ENCODE data around the gene UMOD. TPM values are rescaled to one million over a fixed set of nuclear protein-coding genes. Genes with fewer than 3 reads are reported as not detected.

The UMOD gene
- total RNA-seq, 1 experiment from 2014 or later: not detected

- Histone ChIP-seq H4K20me1 (ENCODE audit: insufficient read depth) (no peaks in the 10 kb centered on the region), H3K9me2 (ENCODE audit: insufficient read depth) (no peaks in the 10 kb centered on the region), H3K4me1 (replicated peaks; ENCODE audit: insufficient read depth) (no peaks in the 10 kb centered on the region), H2AFZ (no peak overlapping the region), H3F3A (ENCODE audit: insufficient read depth, low read depth) (no peaks in the 10 kb centered on the region), H3K4me3 (no peak overlapping the region), H3K9me3 (ENCODE audit: insufficient read depth, low read depth) (no peaks in the 10 kb centered on the region; the same call in 1 of the 2 replicates), H3K27me3 (ENCODE audit: insufficient read depth, low read depth) (peaks cover 6% of the 10 kb centered on the region; the same call in 1 of the 2 replicates), H3K79me2 (ENCODE audit: low read depth) (no peaks in the 10 kb centered on the region), H3K27ac (no peak overlapping the region), H3K36me3 (ENCODE audit: low read depth) (no peaks in the 10 kb centered on the region), H3K4me2 (no peak overlapping the region)
- intact Hi-C loops (cut with micrococcal nuclease; ENCODE audit: unreplicated experiment): no loop called here
- no TSS peak for BruUV-seq (replicated peaks)
- ChIA-PET CTCF (no interaction called here), POLR2A (ENCODE audit: unreplicated experiment) (no interaction called here)
- DNase-seq: no peak
- no peak for TF ChIP-seq EZH2 (IDR thresholded peaks at IDR 0.05; ENCODE audit: low read depth)
- no peak for TF ChIP-seq CTCF (conservative IDR thresholded peaks at IDR 0.05)
Measured at GRCh38 chr16:20308801-20309590, 43.5 kb downstream of the UMOD start.

DNA sequence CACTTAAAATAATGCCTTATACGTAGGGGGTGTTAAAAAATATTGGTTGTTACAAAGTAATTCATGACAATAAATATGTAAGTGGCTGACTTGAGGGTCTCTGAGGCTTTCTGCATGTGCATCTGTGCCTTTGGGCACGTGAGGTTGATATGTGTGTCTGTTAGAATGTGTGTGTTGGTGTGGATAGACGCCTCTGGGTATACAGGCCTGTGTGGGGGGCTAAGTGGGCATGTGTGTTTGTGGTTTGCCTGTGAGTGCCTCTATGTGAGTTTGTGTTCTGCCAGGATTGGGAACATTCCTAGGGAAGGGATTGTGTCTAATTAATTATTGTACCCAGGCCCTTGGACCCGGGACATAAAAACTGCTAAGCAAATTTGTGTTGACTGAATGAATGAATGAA, 44.2 kb downstream of the UMOD start:
- Histone ChIP-seq H3K9me2 (ENCODE audit: insufficient read depth) (no peaks in the 10 kb centered on the region), H3K79me2 (ENCODE audit: low read depth) (no peaks in the 10 kb centered on the region), H3K27me3 (ENCODE audit: insufficient read depth, low read depth) (peaks cover 1% of the 10 kb centered on the region; the same call in 1 of the 2 replicates), H4K20me1 (ENCODE audit: insufficient read depth) (no peaks in the 10 kb centered on the region), H3K4me1 (replicated peaks; ENCODE audit: insufficient read depth) (no peaks in the 10 kb centered on the region), H2AFZ (no peak overlapping the region), H3F3A (ENCODE audit: insufficient read depth, low read depth) (no peaks in the 10 kb centered on the region), H3K9me3 (ENCODE audit: insufficient read depth, low read depth) (no peaks in the 10 kb centered on the region; the same call in 1 of the 2 replicates), H3K4me2 (no peak overlapping the region), H3K36me3 (ENCODE audit: low read depth) (no peaks in the 10 kb centered on the region), H3K4me3 (no peak overlapping the region), H3K27ac (no peak overlapping the region)
- CTCF ChIA-PET: no interaction called here
- no TSS peak for BruUV-seq (replicated peaks)
- no peak for DNase-seq
- intact Hi-C loops (cut with micrococcal nuclease; ENCODE audit: unreplicated experiment): no loop called here
- POLR2A ChIA-PET (ENCODE audit: unreplicated experiment): no interaction called here
- TF ChIP-seq CTCF (conservative IDR thresholded peaks at IDR 0.05) (no peak), EZH2 (IDR thresholded peaks at IDR 0.05; ENCODE audit: low read depth) (no peak)

DNA sequence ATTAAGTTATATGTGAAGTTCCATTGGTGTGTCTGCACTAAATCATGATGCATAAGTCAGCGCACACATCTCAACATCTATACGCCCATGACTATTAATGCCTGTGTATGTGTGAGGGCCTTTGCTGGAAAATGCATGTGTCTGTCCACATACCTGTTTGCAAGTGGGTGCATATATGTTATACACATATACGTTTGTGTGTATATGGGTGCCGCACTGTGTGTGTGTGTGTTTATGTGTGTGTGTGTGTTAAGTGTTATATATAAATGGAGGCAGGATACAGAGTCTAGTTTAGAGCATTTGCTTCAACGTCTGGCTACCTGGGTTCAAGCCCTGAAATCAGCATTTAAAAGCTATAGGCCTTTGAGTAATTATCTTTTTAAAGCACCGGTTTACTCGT, 44.7 kb downstream of the UMOD start:
- H3K27me3 ChIP-seq (ENCODE audit: insufficient read depth, low read depth): no peaks in the 10 kb centered on the region; the same call in 1 of the 2 replicates
- DNase-seq: no peak
- CTCF ChIA-PET: no interaction called here
- no peak overlapping the region for H2AFZ ChIP-seq
- no peaks in the 10 kb centered on the region for H3K9me3 ChIP-seq (ENCODE audit: insufficient read depth, low read depth)
- H3K4me1 ChIP-seq (replicated peaks; ENCODE audit: insufficient read depth): no peaks in the 10 kb centered on the region
- H3K27ac ChIP-seq: no peak overlapping the region
- no peaks in the 10 kb centered on the region for H3F3A ChIP-seq (ENCODE audit: insufficient read depth, low read depth)
- no peaks in the 10 kb centered on the region for H3K79me2 ChIP-seq (ENCODE audit: low read depth)
- no peak overlapping the region for H3K4me2 ChIP-seq
- no peaks in the 10 kb centered on the region for H3K9me2 ChIP-seq (ENCODE audit: insufficient read depth)
- no TSS peak for BruUV-seq (replicated peaks)
- no peak overlapping the region for H3K4me3 ChIP-seq
- TF ChIP-seq CTCF (conservative IDR thresholded peaks at IDR 0.05) (no peak), EZH2 (IDR thresholded peaks at IDR 0.05; ENCODE audit: low read depth) (no peak)
- H4K20me1 ChIP-seq (ENCODE audit: insufficient read depth): no peaks in the 10 kb centered on the region
- no peaks in the 10 kb centered on the region for H3K36me3 ChIP-seq (ENCODE audit: low read depth)
- intact Hi-C loops (cut with micrococcal nuclease; ENCODE audit: unreplicated experiment): no loop called here
- POLR2A ChIA-PET (ENCODE audit: unreplicated experiment): no interaction called here
